Measurements from ENCODE around the gene TPRX2.

DNA sequence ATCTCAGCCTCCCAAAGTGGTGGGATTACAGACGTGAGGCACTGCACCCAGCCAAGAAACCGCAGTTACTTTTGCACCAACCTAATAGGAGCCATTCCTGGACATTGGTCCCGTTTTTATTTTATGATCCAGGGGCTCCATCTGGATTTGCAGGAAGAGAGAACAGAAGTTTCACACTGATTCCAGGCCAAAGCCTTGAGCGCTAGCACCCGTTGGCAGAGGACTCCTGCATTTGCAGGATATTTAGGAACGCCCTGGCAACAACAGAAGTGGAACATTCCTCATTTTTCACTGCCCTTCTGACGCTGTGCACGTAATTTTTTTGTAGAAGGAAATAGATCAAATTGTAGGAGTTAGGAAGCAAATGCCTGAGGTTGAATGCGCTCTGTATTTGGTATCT is 38.8 kb downstream of the TPRX2 start:
- TF ChIP-seq CTCF (IDR thresholded peaks at IDR 0.05) (no peak), POLR2A (IDR thresholded peaks at IDR 0.05) (no peak)
